ENCODE results near the gene MDK. TPM values are rescaled to one million over a fixed set of nuclear protein-coding genes. Genes with fewer than 3 reads are reported as not detected.

The MDK gene
- total and polyA plus RNA-seq, 4 donors: 2.3 to 41.8 (median 13.5) TPM

- Histone ChIP-seq H3K9ac (ENCODE audit: low read depth in 1 of 2, low read length in 2 of 2) (no peak overlapping the region), H3K4me1 (ENCODE audit: control insufficient read depth in 4 of 4, insufficient read depth in 4 of 4, low read length in 3 of 4) (peaks cover 4 to 13% (median 8%) of the 10 kb centered on the region in 4 donors), H3K36me3 (ENCODE audit: control insufficient read depth in 4 of 4, insufficient read depth in 3 of 4, low read depth in 1 of 4, low read length in 3 of 4) (no peaks in the 10 kb centered on the region), H3K27me3 (ENCODE audit: control insufficient read depth in 4 of 4, insufficient read depth in 4 of 4, low read length in 3 of 4) (peaks cover 0 to 4% (median 2%) of the 10 kb centered on the region in 4 donors), H3K4me3 (ENCODE audit: low read depth in 1 of 3, low read length in 3 of 3) (no peak overlapping the region), H3K27ac (ENCODE audit: low read depth in 1 of 2, low read length in 2 of 2) (no peak overlapping the region), H3K9me3 (ENCODE audit: control insufficient read depth in 4 of 4, low read length in 3 of 4) (no peaks in the 10 kb centered on the region)
- WGBS: 79% methylated on average over 7 of the region's 7 CpGs
- no peak for DNase-seq (ENCODE audit: low spot score)
- TF ChIP-seq HNF4A (conservative IDR thresholded peaks at IDR 0.05) (no peak), ATF3 (IDR thresholded peaks at IDR 0.05) (no peak), YY1 (IDR thresholded peaks at IDR 0.05) (no peak), MAX (IDR thresholded peaks at IDR 0.05) (no peak), FOXA2 (IDR thresholded peaks at IDR 0.05) (no peak), JUND (IDR thresholded peaks at IDR 0.05) (no peak), EGR1 (IDR thresholded peaks at IDR 0.05; ENCODE audit: low read depth in 2 of 2) (no peak), RXRA (IDR thresholded peaks at IDR 0.05) (no peak), CTCF (IDR thresholded peaks at IDR 0.05; ENCODE audit: low read depth, low read length, missing input control) (no peak), TAF1 (conservative IDR thresholded peaks at IDR 0.05) (no peak), REST (IDR thresholded peaks at IDR 0.05) (no peak), HNF4G (IDR thresholded peaks at IDR 0.05) (no peak), SP1 (IDR thresholded peaks at IDR 0.05) (no peak), GABPA (IDR thresholded peaks at IDR 0.05 in 1 of 2, conservative IDR thresholded peaks at IDR 0.05 in 1 of 2) (no peak), NR2F2 (IDR thresholded peaks at IDR 0.05) (no peak), FOXA1 (IDR thresholded peaks at IDR 0.05) (no peak), RAD21 (IDR thresholded peaks at IDR 0.05) (no peak), ZBTB33 (IDR thresholded peaks at IDR 0.05) (no peak)
These were observed 1.9 kb downstream of the MDK start for GRCh38 chr11:46383404-46383758.
